ENCODE results near the gene KCNIP4.

DNA sequence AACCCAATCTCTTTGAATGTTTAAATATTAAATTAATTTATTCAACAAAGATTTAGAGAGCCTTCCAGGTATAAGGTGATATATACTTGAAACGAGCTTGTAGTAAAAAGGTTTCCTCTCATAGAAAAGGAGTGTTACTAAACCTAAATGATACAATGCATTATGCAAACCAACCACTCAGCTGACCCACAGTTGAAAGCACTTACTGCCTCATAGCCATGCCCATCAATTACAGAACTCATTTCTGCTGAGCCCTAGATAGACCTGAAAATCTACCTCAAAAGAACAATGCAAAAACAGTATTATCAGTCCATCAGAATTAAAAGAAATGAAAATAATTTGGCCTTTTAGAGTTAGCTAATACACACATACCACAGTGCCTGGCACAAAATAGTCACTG lies 75.4 kb downstream of the KCNIP4 start:
- TF ChIP-seq POLR2AphosphoS5 (IDR thresholded peaks at IDR 0.05; ENCODE audit: low read depth) (no peak), CTCF (IDR thresholded peaks at IDR 0.05; ENCODE audit: insufficient read depth, low read length) (no peak)

All from HL-60 (cell line).